Upper lobe of left lung (tissue), 4 donors: ENCODE data around the gene KLHL17.

ENCODE experiments used
- EP300 ChIP-seq, 4 donors: sonication (generic); formaldehyde crosslinking; IDR thresholded peaks; one replicate each; pipeline ENCODE4 v1.5.1; 2017; ENCODE audit warnings: antibody characterized with exemption in 4 of 4, control low read depth in 2 of 4
- POLR2A ChIP-seq, 4 donors: fragments of 450-650 bp; IDR thresholded peaks; one replicate each; pipeline ENCODE4 v1.5.1; 2016 to 2017; ENCODE audit warnings: antibody characterized with exemption in 4 of 4, mild to moderate bottlenecking in 2 of 4
- POLR2AphosphoS5 ChIP-seq, 2 donors: sonication (generic); formaldehyde crosslinking; IDR thresholded peaks; one replicate each; pipeline ENCODE4 v1.5.1; 2017; ENCODE audit warnings: antibody characterized with exemption in 2 of 2
- TF ChIP-seq, protein P1 (sequence below), 6 experiments: fragments of 450-650 bp in 4 of 6; fragments of 200-600 bp in 2 of 6; sonication (generic) in 2 of 6; IDR thresholded peaks; one replicate each; pipeline ENCODE4 v1.5.1; 2016 to 2019; ENCODE audit warnings: antibody characterized with exemption in 6 of 6

GRCh38 chr1:947958-948357, 12.4 kb upstream of the KLHL17 start:
- TF ChIP-seq POLR2AphosphoS5 (IDR thresholded peaks at IDR 0.05) (no peak), POLR2A (IDR thresholded peaks at IDR 0.05) (no peak), EP300 (IDR thresholded peaks at IDR 0.05) (no peak)
- TF ChIP-seq, protein P1, sequence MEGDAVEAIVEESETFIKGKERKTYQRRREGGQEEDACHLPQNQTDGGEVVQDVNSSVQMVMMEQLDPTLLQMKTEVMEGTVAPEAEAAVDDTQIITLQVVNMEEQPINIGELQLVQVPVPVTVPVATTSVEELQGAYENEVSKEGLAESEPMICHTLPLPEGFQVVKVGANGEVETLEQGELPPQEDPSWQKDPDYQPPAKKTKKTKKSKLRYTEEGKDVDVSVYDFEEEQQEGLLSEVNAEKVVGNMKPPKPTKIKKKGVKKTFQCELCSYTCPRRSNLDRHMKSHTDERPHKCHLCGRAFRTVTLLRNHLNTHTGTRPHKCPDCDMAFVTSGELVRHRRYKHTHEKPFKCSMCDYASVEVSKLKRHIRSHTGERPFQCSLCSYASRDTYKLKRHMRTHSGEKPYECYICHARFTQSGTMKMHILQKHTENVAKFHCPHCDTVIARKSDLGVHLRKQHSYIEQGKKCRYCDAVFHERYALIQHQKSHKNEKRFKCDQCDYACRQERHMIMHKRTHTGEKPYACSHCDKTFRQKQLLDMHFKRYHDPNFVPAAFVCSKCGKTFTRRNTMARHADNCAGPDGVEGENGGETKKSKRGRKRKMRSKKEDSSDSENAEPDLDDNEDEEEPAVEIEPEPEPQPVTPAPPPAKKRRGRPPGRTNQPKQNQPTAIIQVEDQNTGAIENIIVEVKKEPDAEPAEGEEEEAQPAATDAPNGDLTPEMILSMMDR (IDR thresholded peaks at IDR 0.05) = no peak
